Neutrophil (primary cell): ENCODE measurements around the gene TRAIP.
"Not testable (repeated sequence)": the region's sequence is repeated elsewhere in the genome, so short reads cannot be mapped to it uniquely, and the experiment has no call there.

ENCODE experiments used
- H3K27ac ChIP-seq: fragments of 200-600 bp; sonication (generic); 2 replicates; pipeline ENCODE4 v1.5.1; 2016; ENCODE audit warnings: mild to moderate bottlenecking, moderate library complexity
- H3K27me3 ChIP-seq: fragments of 200-600 bp; sonication (generic); 2 replicates; pipeline ENCODE4 v1.6.0; 2016; ENCODE audit warnings: mild to moderate bottlenecking
- H3K36me3 ChIP-seq: fragments of 200-600 bp; sonication (generic); 2 replicates; pipeline ENCODE4 v1.5.1; 2017
- H3K4me1 ChIP-seq, 2 experiments: fragments of 200-600 bp in 1 of 2; sonication (generic) in 1 of 2; 1 replicate in 1 of 2; 2 replicates in 1 of 2; pipeline versions ENCODE4 v1.5.1 to v1.6.1; 2013 to 2016; ENCODE audit warnings: low read depth in 1 of 2, low read length in 1 of 2, mild to moderate bottlenecking in 1 of 2, moderate library complexity in 1 of 2; ENCODE audit not compliant: control insufficient read depth in 1 of 2, insufficient read depth in 1 of 2
- H3K4me3 ChIP-seq, 2 experiments: fragments of 200-600 bp in 1 of 2; sonication (generic) in 1 of 2; 1 replicate in 1 of 2; 2 replicates in 1 of 2; pipeline ENCODE4 v1.5.1; 2013 to 2016; ENCODE audit warnings: low read depth in 1 of 2, low read length in 1 of 2, mild to moderate bottlenecking in 1 of 2, moderate library complexity in 1 of 2
- H3K9me3 ChIP-seq: fragments of 200-600 bp; sonication (generic); 2 replicates; pipeline ENCODE4 v1.5.1; 2016
- TF ChIP-seq, protein P1 (sequence below): fragments of 200-600 bp; sonication (generic); IDR thresholded peaks from 2 replicates; pipeline ENCODE4 v1.5.1; 2016; ENCODE audit warnings: antibody characterized with exemption

Gene TRAIP

DNA sequence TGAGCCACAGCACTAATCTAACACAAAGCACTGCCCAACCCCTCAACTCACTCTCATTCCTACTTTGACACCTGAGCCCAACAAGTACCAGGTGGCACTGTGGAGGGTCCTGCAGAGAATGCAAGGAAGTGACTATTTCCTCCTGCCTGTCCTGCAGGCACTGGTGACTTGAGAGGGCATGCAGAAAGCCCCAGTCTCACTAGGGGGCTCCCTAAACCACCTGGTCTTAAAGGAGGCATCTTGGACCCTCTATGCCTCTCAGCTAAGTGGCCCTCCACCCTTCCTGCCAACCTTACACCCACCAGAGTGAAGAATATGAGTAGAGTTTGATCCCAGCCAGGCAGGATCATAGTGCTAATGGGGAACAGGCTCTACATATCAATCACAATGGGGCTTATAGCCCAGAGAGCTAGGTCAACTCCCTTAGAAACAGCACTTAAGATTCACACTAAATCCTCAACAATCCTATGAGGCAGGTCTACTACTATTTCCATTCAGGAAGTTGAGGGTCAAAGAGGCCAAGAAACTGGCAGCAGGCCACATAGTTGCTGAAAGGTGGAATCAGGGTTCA is 15.2 kb downstream of the TRAIP start:
- no peaks in the 10 kb centered on the region for H3K27me3 ChIP-seq
- no peaks in the 10 kb centered on the region for H3K9me3 ChIP-seq
- H3K4me3 ChIP-seq, result no peak overlapping the region
- no peak overlapping the region for H3K27ac ChIP-seq
- TF ChIP-seq, protein P1, sequence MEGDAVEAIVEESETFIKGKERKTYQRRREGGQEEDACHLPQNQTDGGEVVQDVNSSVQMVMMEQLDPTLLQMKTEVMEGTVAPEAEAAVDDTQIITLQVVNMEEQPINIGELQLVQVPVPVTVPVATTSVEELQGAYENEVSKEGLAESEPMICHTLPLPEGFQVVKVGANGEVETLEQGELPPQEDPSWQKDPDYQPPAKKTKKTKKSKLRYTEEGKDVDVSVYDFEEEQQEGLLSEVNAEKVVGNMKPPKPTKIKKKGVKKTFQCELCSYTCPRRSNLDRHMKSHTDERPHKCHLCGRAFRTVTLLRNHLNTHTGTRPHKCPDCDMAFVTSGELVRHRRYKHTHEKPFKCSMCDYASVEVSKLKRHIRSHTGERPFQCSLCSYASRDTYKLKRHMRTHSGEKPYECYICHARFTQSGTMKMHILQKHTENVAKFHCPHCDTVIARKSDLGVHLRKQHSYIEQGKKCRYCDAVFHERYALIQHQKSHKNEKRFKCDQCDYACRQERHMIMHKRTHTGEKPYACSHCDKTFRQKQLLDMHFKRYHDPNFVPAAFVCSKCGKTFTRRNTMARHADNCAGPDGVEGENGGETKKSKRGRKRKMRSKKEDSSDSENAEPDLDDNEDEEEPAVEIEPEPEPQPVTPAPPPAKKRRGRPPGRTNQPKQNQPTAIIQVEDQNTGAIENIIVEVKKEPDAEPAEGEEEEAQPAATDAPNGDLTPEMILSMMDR, result no peak
- peaks cover 27% of the 10 kb centered on the region for H3K36me3 ChIP-seq
- H3K4me1 ChIP-seq, result no peaks in the 10 kb centered on the region

DNA sequence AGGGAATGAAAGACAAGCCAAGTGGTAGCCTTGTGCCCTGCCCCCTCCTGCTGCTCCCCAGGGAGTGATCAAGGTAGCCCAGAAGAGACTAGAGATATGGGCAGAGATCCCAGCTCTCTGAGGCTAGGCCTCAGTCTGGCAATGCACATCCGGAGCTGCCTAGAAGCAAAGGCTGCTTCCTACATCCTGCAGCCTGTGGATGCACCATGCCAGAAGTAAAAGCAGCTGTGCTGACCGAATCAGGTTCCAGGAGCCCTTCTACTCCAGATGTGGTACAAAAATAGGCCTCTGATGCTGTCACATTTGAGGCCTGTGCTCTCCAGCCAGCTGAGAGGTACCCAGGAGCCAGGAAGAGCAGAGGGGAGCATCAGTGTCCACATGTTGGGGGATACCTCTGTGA is 16.0 kb downstream of the TRAIP start:
- no peaks in the 10 kb centered on the region for H3K9me3 ChIP-seq
- no peak overlapping the region for H3K4me3 ChIP-seq
- H3K27me3 ChIP-seq, result no peaks in the 10 kb centered on the region
- H3K36me3 ChIP-seq, result peaks cover 21% of the 10 kb centered on the region
- no peaks in the 10 kb centered on the region for H3K4me1 ChIP-seq
- no peak overlapping the region for H3K27ac ChIP-seq
- TF ChIP-seq, protein P1, result no peak

DNA sequence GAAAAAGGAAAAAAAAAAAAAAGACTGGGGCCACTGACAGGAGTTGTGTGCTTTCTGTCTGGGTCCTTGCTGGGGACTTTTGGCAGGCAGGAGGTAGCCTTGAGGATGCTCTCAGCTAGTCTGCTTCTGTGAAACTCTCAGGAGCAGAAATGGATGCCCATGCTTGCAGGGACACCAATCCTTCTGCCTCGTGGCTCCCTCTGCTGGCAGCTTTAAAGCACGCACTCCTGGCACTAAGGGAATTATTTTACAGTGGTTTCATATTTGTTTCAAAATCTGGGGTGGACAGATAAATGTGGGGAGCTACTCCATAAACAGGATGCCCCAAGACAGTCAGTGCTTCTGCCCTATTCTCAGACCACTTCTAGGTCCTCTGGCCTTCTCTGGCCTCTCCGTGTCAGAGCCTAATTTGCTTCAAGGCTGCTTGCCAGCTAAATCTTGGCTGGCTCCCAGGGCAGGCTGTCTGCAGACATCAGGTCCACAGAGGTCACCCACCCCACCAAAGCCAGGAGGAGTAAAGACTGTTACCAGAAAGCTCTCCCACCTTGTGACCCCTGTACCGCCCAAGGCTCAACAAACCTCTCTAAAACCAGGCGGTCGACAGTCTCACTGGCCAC is 17.1 kb downstream of the TRAIP start:
- TF ChIP-seq, protein P1, result peak; percentile 91
- peaks cover 11% of the 10 kb centered on the region for H3K36me3 ChIP-seq
- no peaks in the 10 kb centered on the region for H3K27me3 ChIP-seq
- H3K27ac ChIP-seq, result no peak overlapping the region
- H3K4me1 ChIP-seq, result no peaks in the 10 kb centered on the region
- no peak overlapping the region for H3K4me3 ChIP-seq
- no peaks in the 10 kb centered on the region for H3K9me3 ChIP-seq

DNA sequence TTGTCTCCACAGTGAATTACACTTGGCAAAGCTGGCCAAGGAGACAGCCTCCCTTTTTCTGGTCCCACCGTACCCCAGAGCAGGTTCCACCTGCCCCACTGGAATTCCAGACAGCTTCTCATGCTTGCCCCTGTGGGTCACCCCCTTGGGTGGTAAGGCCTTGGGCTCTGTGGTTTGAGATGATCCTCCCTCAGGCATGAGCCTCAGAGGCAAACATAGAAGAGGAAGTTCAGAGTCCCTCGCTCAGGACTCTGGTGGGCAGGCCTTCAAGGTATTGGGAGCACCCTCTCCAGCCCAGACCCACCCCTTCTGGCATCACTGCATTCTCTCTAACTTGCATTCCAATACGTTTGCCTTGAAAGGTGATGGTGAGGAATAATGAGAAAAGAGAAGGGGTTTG is 25.0 kb downstream of the TRAIP start:
- peaks cover 39% of the 10 kb centered on the region for H3K36me3 ChIP-seq
- TF ChIP-seq, protein P1, result no peak
- H3K4me3 ChIP-seq, result no peak overlapping the region

DNA sequence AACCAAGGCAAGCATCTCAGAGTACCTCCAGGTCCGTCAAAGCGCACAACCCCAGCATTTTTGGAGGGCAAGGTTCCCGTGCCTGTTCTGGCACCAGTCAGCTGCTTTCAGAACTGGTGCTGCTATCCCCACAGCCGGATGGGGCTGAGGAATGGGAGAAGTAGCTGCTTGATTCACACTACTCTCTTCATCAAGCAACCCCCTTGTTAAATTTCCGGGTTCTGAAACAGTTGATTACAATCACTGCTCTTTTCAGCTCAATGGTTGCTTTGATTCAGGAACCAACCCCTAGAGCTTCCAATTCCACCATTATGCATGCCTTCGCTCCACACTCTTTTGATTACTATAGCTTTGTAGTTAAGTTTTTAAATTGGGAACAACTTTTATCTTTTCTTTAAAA is 30.3 kb downstream of the TRAIP start:
- Histone ChIP-seq H3K4me3 (no peak overlapping the region), H3K36me3 (peaks cover 25% of the 10 kb centered on the region), H3K27me3 (no peaks in the 10 kb centered on the region), H3K4me1 (no peaks in the 10 kb centered on the region), H3K9me3 (no peaks in the 10 kb centered on the region), H3K27ac (no peak overlapping the region)
- TF ChIP-seq, protein P1, result no peak

More for the DNA sequence above, 25.0 kb downstream of the TRAIP start:
- Histone ChIP-seq H3K27me3 (no peaks in the 10 kb centered on the region), H3K4me1 (no peaks in the 10 kb centered on the region), H3K27ac (no peak overlapping the region), H3K9me3 (no peaks in the 10 kb centered on the region)

DNA sequence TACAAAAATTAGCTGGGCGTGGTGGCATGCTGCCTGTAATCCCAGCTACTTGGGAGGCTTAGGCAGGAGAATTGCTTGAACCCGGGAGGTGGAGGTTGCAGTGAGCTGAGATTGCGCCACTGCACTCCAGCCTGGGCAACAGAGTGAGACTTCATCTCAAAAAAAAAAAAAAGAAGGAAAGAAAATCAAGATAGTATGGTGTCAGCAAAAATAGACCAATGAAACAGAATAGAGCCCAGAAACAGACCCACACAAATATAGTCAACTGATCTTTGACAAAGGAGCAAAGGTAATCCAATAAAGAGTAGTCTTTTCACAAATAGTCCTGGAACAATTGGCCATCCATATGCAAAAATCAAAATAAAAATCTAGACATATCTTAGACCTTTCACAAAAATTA is 33.2 kb downstream of the TRAIP start:
- H3K9me3 ChIP-seq, H3K4me1 ChIP-seq, H3K4me3 ChIP-seq, H3K36me3 ChIP-seq, H3K27ac ChIP-seq, H3K27me3 ChIP-seq: not testable (repeated sequence)
